PFSK-1 (cell line): ENCODE results near the gene TBCEL.

Experiments
- REST ChIP-seq, 2 experiments: IDR thresholded peaks; 2 replicates each; pipeline versions ENCODE4 v1.6.1 to v1.8.0; 2011 to 2012; ENCODE audit warnings: low read depth in 2 of 2, low read length in 2 of 2, control low read depth in 1 of 2, inconsistent platforms in 1 of 2, mild to moderate bottlenecking in 1 of 2, moderate library complexity in 1 of 2; ENCODE audit not compliant: insufficient read depth in 1 of 2
- TAF1 ChIP-seq: IDR thresholded peaks from 2 replicates; pipeline ENCODE4 v1.6.1; 2012; ENCODE audit warnings: low read length, control low read depth, borderline replicate concordance; ENCODE audit not compliant: insufficient read depth

- no peak for TF ChIP-seq TAF1
- TF ChIP-seq REST (IDR thresholded peaks at IDR 0.05; ENCODE audit: insufficient read depth in 1 of 2, low read depth in 2 of 2, low read length in 2 of 2) = no peak
Measured at GRCh38 chr11:121048464-121049233, 24.7 kb downstream of the TBCEL start.
